Right lobe of liver (tissue), 4 donors: ENCODE results near the gene MPG.

Experiments used
- CTCF ChIP-seq, 4 donors: fragments of 200-600 bp in 3 of 4; fragments of 450-650 bp in 1 of 4; IDR thresholded peaks; one replicate each; pipeline versions ENCODE4 v1.5.1 to v1.8.0; 2016 to 2022; ENCODE audit warnings: antibody characterized with exemption in 4 of 4, mild to moderate bottlenecking in 2 of 4
- POLR2A ChIP-seq: fragments of 450-650 bp; IDR thresholded peaks from one replicate; pipeline ENCODE4 v1.6.1; 2017; ENCODE audit warnings: antibody characterized with exemption, mild to moderate bottlenecking
- donor health status: DM: no; HTN: no; CAD: no.
- donor health status: DM: no; HTN: no; CAD: no.
- donor health status: DM: no; HTN: yes; CAD: no.

- TF ChIP-seq POLR2A (no peak), CTCF (IDR thresholded peaks at IDR 0.05) (no peak)
Measured at GRCh38 chr16:92431-93339, 14.7 kb downstream of the MPG start.
